IMR-90 (cell line): ENCODE results near the gene MYH9. TPM values are rescaled to one million over a fixed set of nuclear protein-coding genes. Genes with fewer than 3 reads are reported as not detected.

Experiments
- ATAC-seq: fragments of 200-7000 bp; cut with Tn5 transposase; 2 replicates; pipeline ENCODE4 v1.9.1; 2020; ENCODE audit warnings: low read depth, mild to moderate bottlenecking, moderate library complexity
- BruUV-seq: library from RNA; stranded (reverse); fragments of 400-500 nt; replicated peaks from 2 replicates; lab custom pipeline; 2021; lab: Mats Ljungman, UMichigan
- CTCF ChIA-PET: fragments of 300-600 bp; formaldehyde crosslinking; extraction: SDS; loops from one replicate; lab custom pipeline; 2021; ENCODE audit warnings: antibody characterized with exemption; lab: Yijun Ruan, JAX
- POLR2A ChIA-PET: fragments of 300-600 bp; sonication (Branson Sonifier 250); formaldehyde crosslinking; loops from one replicate; lab custom pipeline; 2022; ENCODE audit warnings: antibody characterized with exemption; ENCODE audit not compliant: unreplicated experiment; lab: Charles Lee
- DNase-seq: peaks from one replicate; pipeline ENCODE4 v3.0.0; 2013
- H2AFZ ChIP-seq: replicated peaks from 2 replicates; pipeline ENCODE3; 2013; ENCODE audit warnings: low read length, mild to moderate bottlenecking; ENCODE audit not compliant: poor library complexity
- H2AK5ac ChIP-seq: 2 replicates; pipeline ENCODE4 v1.6.1; 2013; ENCODE audit warnings: low read depth, low read length, inconsistent platforms
- H2AK9ac ChIP-seq: replicated peaks from 2 replicates; pipeline ENCODE3; 2013; ENCODE audit warnings: mild to moderate bottlenecking, low read depth, low read length, moderate library complexity; ENCODE audit not compliant: poor library complexity
- H2BK120ac ChIP-seq: 2 replicates; pipeline ENCODE4 v1.6.1; 2013; ENCODE audit warnings: low read depth, low read length, inconsistent platforms
- H2BK15ac ChIP-seq: 3 replicates; pipeline ENCODE4 v1.6.1; 2013; ENCODE audit warnings: low read depth, low read length, inconsistent platforms
- H2BK20ac ChIP-seq: 2 replicates; pipeline ENCODE4 v1.6.1; 2013; ENCODE audit warnings: low read depth, mild to moderate bottlenecking, inconsistent platforms, low read length, moderate library complexity
- H2BK5ac ChIP-seq: 2 replicates; pipeline ENCODE4 v1.6.1; 2013; ENCODE audit warnings: mild to moderate bottlenecking, low read depth, low read length, inconsistent platforms; ENCODE audit not compliant: poor library complexity, severe bottlenecking
- H3K14ac ChIP-seq: replicated peaks from 2 replicates; pipeline ENCODE4 v1.6.1; 2013; ENCODE audit warnings: low read depth, low read length, inconsistent platforms
- H3K18ac ChIP-seq: 2 replicates; pipeline ENCODE4 v1.6.1; 2013; ENCODE audit warnings: low read depth, low read length, control low read depth
- H3K23ac ChIP-seq: 2 replicates; pipeline ENCODE4 v1.6.1; 2013; ENCODE audit warnings: low read depth, low read length, inconsistent platforms
- H3K27ac ChIP-seq: 2 replicates; pipeline ENCODE4 v1.5.1; 2013; ENCODE audit warnings: mild to moderate bottlenecking, control low read depth, low read length; ENCODE audit not compliant: insufficient read depth
- H3K27me3 ChIP-seq: 2 replicates; pipeline ENCODE4 v1.6.1; 2013; ENCODE audit warnings: low read length; ENCODE audit not compliant: control insufficient read depth, insufficient read depth
- H3K36me3 ChIP-seq: 2 replicates; pipeline ENCODE4 v1.6.1; 2013; ENCODE audit warnings: low read length, mixed read lengths; ENCODE audit not compliant: control insufficient read depth, insufficient read depth
- H3K4ac ChIP-seq: 2 replicates; pipeline ENCODE4 v1.6.1; 2013; ENCODE audit warnings: low read depth, low read length, inconsistent platforms
- H3K4me1 ChIP-seq: 2 replicates; pipeline ENCODE4 v1.6.1; 2013; ENCODE audit warnings: low read length, mixed read lengths; ENCODE audit not compliant: control insufficient read depth, insufficient read depth
- H3K4me2 ChIP-seq: 2 replicates; pipeline ENCODE4 v1.6.1; 2013; ENCODE audit warnings: low read depth, mild to moderate bottlenecking, control low read depth, low read length, moderate library complexity
- H3K4me3 ChIP-seq: 2 replicates; pipeline ENCODE4 v1.5.1; 2013; ENCODE audit warnings: low read depth, mild to moderate bottlenecking, control low read depth, low read length, moderate library complexity; ENCODE audit not compliant: insufficient read depth
- H3K56ac ChIP-seq: 2 replicates; pipeline ENCODE4 v1.6.1; 2013; ENCODE audit warnings: low read length, inconsistent platforms; ENCODE audit not compliant: insufficient read depth; ENCODE audit errors: extremely low read depth
- H3K79me1 ChIP-seq, 2 experiments: 2 replicates each; pipeline ENCODE4 v1.6.1; 2013; ENCODE audit warnings: low read length in 2 of 2, inconsistent platforms in 1 of 2, low read depth in 1 of 2
- H3K9ac ChIP-seq: 2 replicates; pipeline ENCODE4 v1.6.1; 2013; ENCODE audit warnings: low read depth, low read length, control low read depth
- H3K9me1 ChIP-seq: 2 replicates; pipeline ENCODE4 v1.6.1; 2013; ENCODE audit warnings: low read length, inconsistent platforms; ENCODE audit not compliant: insufficient read depth
- H3K9me3 ChIP-seq: 2 replicates; pipeline ENCODE4 v1.6.1; 2013; ENCODE audit warnings: low read length; ENCODE audit not compliant: control insufficient read depth, insufficient read depth
- H4K20me1 ChIP-seq: 2 replicates; pipeline ENCODE4 v1.6.1; 2013; ENCODE audit warnings: low read length, inconsistent platforms; ENCODE audit not compliant: insufficient read depth
- H4K5ac ChIP-seq: 2 replicates; pipeline ENCODE4 v1.6.1; 2013; ENCODE audit warnings: mild to moderate bottlenecking, low read depth, low read length, control low read depth
- H4K8ac ChIP-seq, 2 experiments: 2 replicates each; pipeline ENCODE4 v1.6.1; 2013; ENCODE audit warnings: low read depth in 2 of 2, low read length in 2 of 2, control low read depth in 1 of 2, inconsistent platforms in 1 of 2
- H4K91ac ChIP-seq: 2 replicates; pipeline ENCODE4 v1.6.1; 2013; ENCODE audit warnings: low read depth, low read length, inconsistent platforms; ENCODE audit not compliant: insufficient read depth
- BHLHE40 ChIP-seq: fragments of 150-350 bp; IDR thresholded peaks from 2 replicates; pipeline ENCODE4 v1.6.1; 2016; ENCODE audit warnings: mild to moderate bottlenecking, low read depth, low read length
- CEBPB ChIP-seq: IDR thresholded peaks from 2 replicates; pipeline ENCODE4 v1.6.1; 2012; ENCODE audit warnings: low read depth, low read length, improper control_type of control experiment
- FOS ChIP-seq: fragments of 150-350 bp; IDR thresholded peaks from 2 replicates; pipeline ENCODE4 v1.6.1; 2016; ENCODE audit warnings: low read depth, low read length
- MAFK ChIP-seq: IDR thresholded peaks from 2 replicates; pipeline ENCODE4 v1.6.1; 2012; ENCODE audit warnings: low read depth, low read length, improper control_type of control experiment
- MAZ ChIP-seq: IDR thresholded peaks from 2 replicates; pipeline ENCODE4 v1.6.1; 2012; ENCODE audit warnings: low read depth, mild to moderate bottlenecking, low read length, improper control_type of control experiment, moderate library complexity, borderline replicate concordance
- MXI1 ChIP-seq: IDR thresholded peaks from 2 replicates; pipeline ENCODE4 v1.6.1; 2012; ENCODE audit warnings: low read depth, mild to moderate bottlenecking, low read length, moderate library complexity, borderline replicate concordance
- NFE2L2 ChIP-seq: fragments of 150-350 bp; IDR thresholded peaks from 2 replicates; pipeline ENCODE4 v1.6.1; 2016; ENCODE audit warnings: low read depth, mild to moderate bottlenecking, low read length
- POLR2A ChIP-seq: IDR thresholded peaks from 2 replicates; pipeline ENCODE4 v1.6.1; 2012; ENCODE audit warnings: mild to moderate bottlenecking, low read depth, low read length
- RAD21 ChIP-seq: IDR thresholded peaks from 2 replicates; pipeline ENCODE4 v1.6.1; 2012; ENCODE audit warnings: low read length, improper control_type of control experiment
- RCOR1 ChIP-seq: IDR thresholded peaks from 2 replicates; pipeline ENCODE4 v1.6.1; 2012; ENCODE audit warnings: mild to moderate bottlenecking, low read length, improper control_type of control experiment; ENCODE audit not compliant: insufficient replicate concordance
- SMC3 ChIP-seq: fragments of 150-350 bp; IDR thresholded peaks from 2 replicates; pipeline ENCODE4 v1.6.1; 2016; ENCODE audit warnings: low read depth, mild to moderate bottlenecking, antibody characterized with exemption, low read length, moderate library complexity
- WGBS, 2 experiments: methylation state at CpG; one replicate each; pipeline versions ENCODE4 v1.1.5 to v1.1.7; 2013; ENCODE audit warnings: missing lambda C conversion rate in 2 of 2; ENCODE audit not compliant: insufficient read length in 1 of 2; ENCODE audit errors: extremely low coverage in 2 of 2; 5-methylcytosine and 5-hydroxymethylcytosine counted together
- dilution Hi-C: fragments of 300-500 bp; cut with HindIII; formaldehyde crosslinking; loops from one replicate; pipeline ENCODE4 v1.14.3; 2018; ENCODE audit warnings: low sequenced_read_pairs; ENCODE audit not compliant: unreplicated experiment
- in situ Hi-C: fragments of 300-500 bp; cut with MboI; formaldehyde crosslinking; loops from 3 replicates; pipeline ENCODE4 v1.14.3; 2019; ENCODE audit warnings: low sequenced_read_pairs, inconsistent platforms, mixed read lengths
- intact Hi-C: fragments of 100-400 bp; cut with micrococcal nuclease; formaldehyde crosslinking; loops from 2 replicates; pipeline ENCODE4 v1.10.0; 2022
- polyA plus RNA-seq, 3 experiments: library from polyadenylated mRNA; depleted of rRNA; stranded (reverse); fragments of >200 nt; gene quantifications; 2 replicates each; pipeline ENCODE4 v1.2.3, GENCODE V29; 2012; ENCODE audit warnings: low replicate concordance in 1 of 3
- total RNA-seq: library from RNA; depleted of rRNA; stranded (reverse); fragments of >200 nt; gene quantifications from 2 replicates; pipeline ENCODE4 v1.2.3, GENCODE V29; 2012
- TF ChIP-seq, protein P1 (sequence below): conservative IDR thresholded peaks from 2 replicates; pipeline ENCODE4 v1.5.1; 2012; ENCODE audit warnings: mild to moderate bottlenecking, low read depth, low read length, improper control_type of control experiment

Gene MYH9
- total and polyA plus RNA-seq, 2 of the 4 experiments (the other 2 are of a cell fraction) = 475 to 554 TPM

DNA sequence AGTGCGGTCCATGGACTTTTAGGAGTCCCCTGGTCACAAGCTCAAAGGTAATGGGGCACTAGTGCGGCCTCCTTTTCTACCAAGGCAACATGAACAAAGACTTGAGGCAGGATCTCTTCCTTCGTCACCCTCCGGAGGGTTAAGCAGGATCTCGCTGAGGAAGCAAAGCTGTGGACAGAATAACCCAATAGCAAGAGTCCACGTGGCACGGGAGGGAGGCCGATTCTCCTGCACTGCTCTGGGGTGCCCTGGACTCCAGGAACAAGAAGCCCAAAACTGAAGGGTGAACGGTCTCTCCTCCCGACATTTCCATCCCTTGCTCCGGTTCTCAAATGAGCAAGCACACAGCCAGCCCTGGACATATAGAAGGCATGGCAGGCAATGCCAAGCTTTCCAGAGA is 20.7 kb downstream of the MYH9 start:
- Histone ChIP-seq H3K9ac (peak overlapping the region; percentile 53; the same call in 1 of the 2 replicates), H3K4ac (peak overlapping the region; percentile 89), H3K18ac (0 out of 2 replicates have a peak overlapping the region, but pooled peaks have one; percentile 5), H3K4me1 (peaks cover 74% of the 10 kb centered on the region), H4K5ac (peak overlapping the region; percentile 62; the same call in 1 of the 2 replicates), H4K91ac (peak overlapping the region; percentile 76), H2BK120ac (peak overlapping the region; percentile 59), H2AFZ (no peak overlapping the region), H2BK15ac (0 out of 3 replicates have a peak overlapping the region, but pooled peaks have one; percentile 12), H4K8ac (peak overlapping the region; percentile 22 to 84; a peak in 3 of 4 replicates), H4K20me1 (peaks cover 100% of the 10 kb centered on the region), H3K27ac (peak overlapping the region; percentile 93), H2AK9ac (peak overlapping the region; percentile 2), H3K4me2 (peak overlapping the region; percentile 8; the same call in 1 of the 2 replicates), H3K9me3 (no peaks in the 10 kb centered on the region), H3K14ac (peak overlapping the region; percentile 86), H3K23ac (peak overlapping the region; percentile 80; the same call in 1 of the 2 replicates), H2BK5ac (peak overlapping the region; percentile 84), H2BK20ac (peak overlapping the region; percentile 37; the same call in 1 of the 2 replicates), H3K79me1 (peaks cover 0 to 63% of the 10 kb centered on the region in 2 experiments; a peak in 2 of 4 replicates), H3K9me1 (peaks cover 67% of the 10 kb centered on the region), H2AK5ac (peak overlapping the region; percentile 78; the same call in 1 of the 2 replicates), H3K36me3 (peaks cover 46% of the 10 kb centered on the region), H3K56ac (no peak overlapping the region; the same call in 1 of the 2 replicates), H3K27me3 (no peaks in the 10 kb centered on the region), H3K4me3 (no peak overlapping the region)
- TF ChIP-seq BHLHE40 (no peak), NFE2L2 (no peak), RCOR1 (no peak), FOS (no peak), RAD21 (no peak), CEBPB (no peak), SMC3 (no peak), MAZ (no peak), POLR2A (no peak), MAFK (no peak), MXI1 (no peak)
- TF ChIP-seq, protein P1, sequence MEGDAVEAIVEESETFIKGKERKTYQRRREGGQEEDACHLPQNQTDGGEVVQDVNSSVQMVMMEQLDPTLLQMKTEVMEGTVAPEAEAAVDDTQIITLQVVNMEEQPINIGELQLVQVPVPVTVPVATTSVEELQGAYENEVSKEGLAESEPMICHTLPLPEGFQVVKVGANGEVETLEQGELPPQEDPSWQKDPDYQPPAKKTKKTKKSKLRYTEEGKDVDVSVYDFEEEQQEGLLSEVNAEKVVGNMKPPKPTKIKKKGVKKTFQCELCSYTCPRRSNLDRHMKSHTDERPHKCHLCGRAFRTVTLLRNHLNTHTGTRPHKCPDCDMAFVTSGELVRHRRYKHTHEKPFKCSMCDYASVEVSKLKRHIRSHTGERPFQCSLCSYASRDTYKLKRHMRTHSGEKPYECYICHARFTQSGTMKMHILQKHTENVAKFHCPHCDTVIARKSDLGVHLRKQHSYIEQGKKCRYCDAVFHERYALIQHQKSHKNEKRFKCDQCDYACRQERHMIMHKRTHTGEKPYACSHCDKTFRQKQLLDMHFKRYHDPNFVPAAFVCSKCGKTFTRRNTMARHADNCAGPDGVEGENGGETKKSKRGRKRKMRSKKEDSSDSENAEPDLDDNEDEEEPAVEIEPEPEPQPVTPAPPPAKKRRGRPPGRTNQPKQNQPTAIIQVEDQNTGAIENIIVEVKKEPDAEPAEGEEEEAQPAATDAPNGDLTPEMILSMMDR = no peak
- DNase-seq = no peak
- ChIA-PET CTCF (no interaction called here), POLR2A (no interaction called here)
- intact Hi-C loops = loop anchor here (5.0 kb wide), 1 partner anchor 100 kb away; no protein-coding TSS in a partner anchor
- no TSS peak for BruUV-seq
- dilution Hi-C loops = no loop called here
- 63% methylated on average over 7 of the region's 11 CpGs; no CpG with 5 or more reads in 1 of the 2 experiments for WGBS, 2 experiments
- in situ Hi-C loops = no loop called here
- no peak for ATAC-seq
